SHP77 (cell line): ENCODE data around the gene P4HA3.

Experiments used
- DNase-seq, 2 experiments: peaks; one replicate each; lab custom pipeline; 2025; lab: John Stamatoyannopoulos, UW

P4HA3 gene

GRCh38 chr11:74265256-74265655 is 46.2 kb downstream of the P4HA3 start:
- DNase-seq, result no peak

DNA sequence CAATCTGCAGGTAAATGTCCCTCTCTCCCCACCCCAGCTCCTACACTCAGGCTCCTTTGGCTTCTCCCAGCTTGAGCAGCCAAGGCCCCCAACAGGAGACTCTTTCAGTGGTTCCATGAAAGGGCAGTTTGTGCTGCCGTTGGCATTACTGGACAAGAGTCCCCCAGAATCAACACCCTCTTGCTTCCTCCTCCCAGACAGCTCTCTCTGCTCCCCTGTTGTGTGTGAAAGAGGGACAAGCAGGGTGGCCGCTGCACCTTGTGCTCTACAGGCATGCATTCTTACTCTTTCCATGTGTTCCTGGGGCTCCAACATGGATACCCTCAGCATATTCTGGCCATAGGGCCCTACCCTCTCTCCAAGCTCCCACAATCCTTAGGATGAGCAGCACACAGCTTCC is 48.7 kb downstream of the P4HA3 start:
- no peak for DNase-seq

DNA sequence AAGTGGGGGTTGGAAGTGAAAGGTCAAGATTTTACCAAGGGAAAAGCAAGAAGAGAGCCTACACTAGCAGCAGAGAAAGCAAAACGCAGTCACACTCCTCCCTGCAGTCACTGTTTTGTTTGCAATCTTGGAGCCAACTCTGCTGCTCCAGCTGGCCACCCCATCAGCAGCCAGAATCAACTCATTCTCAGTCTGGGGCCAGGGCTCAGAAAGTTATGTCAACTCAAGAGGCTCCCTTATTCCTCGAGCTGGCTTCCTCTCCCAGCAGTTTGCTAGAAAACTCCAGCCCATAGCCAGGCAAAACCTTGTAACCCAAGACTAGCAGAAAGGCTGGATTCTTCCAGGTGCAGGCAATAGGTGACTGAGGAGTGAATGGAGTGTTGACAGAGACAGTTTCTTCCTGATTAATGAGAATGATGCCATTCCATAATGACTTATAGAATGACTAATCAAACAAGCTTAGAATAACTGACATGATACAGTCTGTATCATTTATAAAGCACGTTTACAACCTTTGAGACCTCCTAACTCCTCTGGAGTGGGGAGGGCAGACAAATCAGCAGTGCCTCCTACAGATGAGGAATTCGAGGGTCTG is 53.4 kb downstream of the P4HA3 start:
- DNase-seq, result peak; percentile 64 to 67

DNA sequence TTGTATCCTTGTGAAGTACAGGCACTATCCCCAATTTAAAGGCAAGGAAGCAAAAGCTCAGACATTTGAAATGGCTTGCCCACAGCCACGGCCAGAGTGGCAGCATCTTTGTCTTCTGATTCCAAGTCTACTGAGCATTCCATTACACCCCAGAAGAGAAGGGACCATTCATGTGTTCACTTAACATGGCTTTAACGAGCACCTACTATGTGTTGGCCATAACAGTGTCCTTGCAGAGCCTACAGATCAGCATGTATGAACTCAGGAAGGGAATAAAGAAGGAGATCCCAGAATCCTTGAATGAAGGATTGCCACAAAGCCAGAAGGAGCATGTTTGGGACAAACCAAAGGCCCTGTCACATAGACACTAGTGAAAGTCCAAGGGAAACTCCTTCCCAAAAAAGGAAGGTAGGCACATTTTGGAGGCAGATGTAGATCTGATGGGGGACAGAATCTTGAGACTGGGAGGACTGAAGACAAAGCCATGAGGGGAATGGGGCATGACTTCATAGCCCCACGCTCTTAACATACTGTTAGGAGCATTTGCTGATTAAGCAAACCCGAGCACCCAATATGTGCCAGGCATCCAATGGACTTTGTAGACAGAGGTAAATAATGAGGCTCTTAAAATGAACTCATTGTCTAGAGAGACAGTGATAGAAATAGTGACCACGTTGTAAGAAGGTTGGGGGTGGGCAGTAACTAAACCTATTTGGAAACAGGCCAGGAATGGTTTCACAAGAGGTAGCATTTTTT is 54.9 kb downstream of the P4HA3 start:
- DNase-seq, result no peak

DNA sequence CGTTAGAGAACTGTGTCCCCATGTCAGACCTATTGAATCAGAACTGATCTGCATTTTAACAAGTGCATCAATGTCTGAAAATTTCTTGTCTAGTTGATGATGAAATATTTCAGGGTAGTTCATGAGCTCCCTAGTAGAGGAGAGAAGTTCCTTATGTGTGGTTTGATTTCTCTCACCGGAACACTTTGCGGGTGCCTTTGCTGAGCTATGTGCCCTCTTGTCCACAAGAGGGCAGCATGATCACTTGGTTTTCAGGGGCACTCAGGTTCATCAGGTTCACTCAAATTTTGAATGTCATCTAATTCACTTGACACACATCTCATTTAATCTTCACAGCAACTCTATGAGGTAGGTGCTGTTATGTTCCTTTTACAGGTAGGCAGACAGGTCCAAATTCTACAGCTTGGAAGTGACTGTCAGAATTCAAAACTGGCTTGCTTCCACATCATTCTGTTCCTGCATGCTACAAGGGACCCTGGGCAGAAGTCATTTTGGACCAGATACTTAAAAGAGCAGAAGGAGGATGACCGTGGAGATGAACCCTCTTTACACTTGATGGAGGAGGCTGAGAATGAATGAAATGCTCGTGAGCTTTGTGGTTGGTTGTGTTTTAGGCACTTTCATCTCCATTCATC is 55.6 kb downstream of the P4HA3 start:
- peak; percentile 54 to 72 for DNase-seq

- DNase-seq, result no peak
Measured at GRCh38 chr11:74253361-74253760, 58.1 kb downstream of the P4HA3 start.

GRCh38 chr11:74249496-74249895 is 61.9 kb downstream of the P4HA3 start:
- DNase-seq, result no peak

DNA sequence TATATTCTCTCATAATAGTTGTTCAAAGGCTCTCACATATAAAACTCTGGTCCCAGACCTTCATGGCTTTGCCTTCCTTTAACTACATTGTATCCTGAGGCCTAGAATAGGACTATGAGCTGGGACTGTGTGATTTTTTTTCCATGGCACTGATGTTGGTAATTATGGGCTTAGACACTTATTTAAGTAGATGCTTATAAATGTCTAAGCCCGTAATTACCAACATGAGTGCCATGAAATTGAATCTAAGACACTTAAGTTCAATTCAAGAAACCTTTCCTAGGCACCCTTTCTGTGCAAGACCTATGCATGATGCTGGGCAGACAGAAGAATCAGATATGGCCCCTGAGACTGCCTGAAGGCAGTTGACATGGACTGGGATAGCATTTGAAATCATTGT is 63.0 kb downstream of the P4HA3 start:
- DNase-seq, result no peak

GRCh38 chr11:74238243-74238642 is 73.2 kb downstream of the P4HA3 start:
- no peak for DNase-seq

- DNase-seq, result no peak
Measured at GRCh38 chr11:74237541-74237940, 73.9 kb downstream of the P4HA3 start.

DNA sequence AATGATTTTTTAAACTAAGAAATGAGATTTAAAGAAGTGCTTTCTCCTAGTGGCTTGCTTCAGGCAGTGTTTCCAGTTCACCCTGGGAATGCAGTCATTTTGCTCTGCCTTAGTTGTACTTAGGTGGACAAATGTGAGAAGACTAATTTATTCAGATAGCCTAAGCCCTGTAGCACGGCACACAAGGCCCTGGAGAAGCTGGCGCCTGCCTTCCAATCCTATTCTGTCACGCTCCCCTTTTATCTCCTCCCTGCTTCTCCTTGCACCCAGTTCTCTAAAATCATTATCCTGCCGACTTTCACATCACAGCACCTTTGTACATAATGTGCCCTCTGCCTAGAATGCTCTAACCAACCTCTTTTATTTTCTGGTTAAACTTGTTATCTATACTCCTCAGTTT is 76.3 kb downstream of the P4HA3 start:
- DNase-seq, result no peak

DNA sequence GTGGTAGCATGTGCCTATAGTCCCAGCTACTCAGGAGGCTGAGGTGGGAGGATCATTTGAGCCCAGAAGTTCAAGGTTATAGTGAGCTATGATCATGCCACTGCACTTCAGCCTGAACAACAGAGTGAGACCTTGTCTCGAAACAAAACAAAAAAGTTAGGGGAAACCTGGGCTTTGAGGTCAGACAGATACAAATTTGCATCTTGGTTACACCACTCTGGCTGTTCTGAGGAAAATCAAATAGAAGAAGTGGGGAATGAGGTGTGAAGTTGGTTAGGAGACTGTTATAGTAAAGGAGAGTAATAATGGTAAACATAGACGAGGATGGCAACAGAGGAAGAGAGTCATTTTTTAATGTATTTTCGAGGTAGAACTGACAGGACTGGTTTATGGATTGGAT is 77.8 kb downstream of the P4HA3 start:
- DNase-seq, result no peak

DNA sequence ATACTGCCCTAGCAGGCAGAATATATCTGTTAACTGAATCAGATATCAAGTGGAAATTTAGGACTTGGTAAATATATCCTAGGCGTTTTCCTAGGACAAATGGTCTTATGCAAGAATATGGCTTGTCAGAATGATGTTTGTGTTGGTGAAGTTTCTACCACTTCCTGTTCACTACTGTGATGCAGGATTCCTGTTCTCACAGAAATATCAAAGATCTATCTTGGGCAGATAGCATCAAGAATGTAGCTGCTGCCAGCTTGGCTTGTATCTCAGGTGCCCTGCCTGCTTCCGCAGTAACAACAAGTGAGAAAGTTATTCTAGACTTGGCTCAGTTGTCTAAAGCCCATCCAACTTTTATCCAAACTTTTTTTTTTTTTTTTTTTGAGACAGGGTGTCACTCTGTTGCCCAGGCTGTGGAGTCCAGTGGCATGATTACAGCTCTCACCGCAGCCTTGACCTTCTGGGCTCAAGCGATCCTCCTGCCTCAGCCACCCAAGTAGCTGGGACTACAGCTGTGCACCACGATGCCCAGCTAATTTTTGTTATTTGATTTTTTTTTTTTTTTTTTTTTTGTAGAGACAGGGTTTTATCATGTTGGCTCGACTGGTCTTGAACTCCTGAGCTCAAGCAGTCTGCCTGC is 79.0 kb downstream of the P4HA3 start:
- DNase-seq, result no peak

- no peak for DNase-seq
Measured at GRCh38 chr11:74226907-74227306, 84.5 kb downstream of the P4HA3 start.

DNA sequence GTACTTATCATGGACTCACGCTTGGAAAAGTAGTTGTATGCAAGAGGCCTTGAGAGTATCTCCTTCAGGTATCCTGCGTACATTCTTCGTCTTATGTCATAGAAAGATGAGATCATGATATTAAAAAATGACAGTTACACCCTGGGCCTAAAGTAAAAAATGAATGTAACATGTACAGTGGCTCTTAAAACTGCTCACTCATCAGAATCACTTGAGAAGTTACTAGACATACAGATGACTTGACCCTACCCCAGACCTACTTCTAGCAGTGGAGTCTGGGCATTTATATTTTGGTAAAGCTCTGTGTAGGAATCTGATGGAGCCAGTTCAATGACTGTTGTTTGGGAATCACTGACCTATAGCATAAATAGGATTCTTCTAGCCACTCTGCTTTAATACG is 85.9 kb downstream of the P4HA3 start:
- DNase-seq, result no peak

DNA sequence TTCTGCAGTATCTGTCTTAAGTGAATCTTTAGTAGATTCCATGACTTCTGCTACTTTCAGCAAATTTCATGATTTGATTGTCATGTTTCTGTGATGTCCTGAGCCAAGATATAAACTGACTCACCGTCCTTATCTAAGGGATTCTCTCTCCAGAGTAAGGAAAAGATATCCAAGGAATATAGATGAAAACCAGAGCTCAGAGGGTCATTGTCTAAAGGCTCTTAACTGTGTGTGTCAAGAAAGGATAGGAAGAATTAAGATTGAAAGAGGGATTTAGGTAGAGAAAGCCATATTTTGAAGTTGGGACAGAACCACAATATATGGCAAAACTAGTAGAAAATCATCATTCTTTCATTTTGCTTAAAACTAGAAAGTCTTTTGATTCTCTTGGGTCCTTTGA is 89.6 kb downstream of the P4HA3 start:
- no peak for DNase-seq

- no peak for DNase-seq
Measured at GRCh38 chr11:74220376-74220775, 91.1 kb downstream of the P4HA3 start.
